Fibroblast of skin of back (primary cell): ENCODE results near the gene GPR52. TPM values are rescaled to one million over a fixed set of nuclear protein-coding genes. Genes with fewer than 3 reads are reported as not detected.
"Not testable (repeated sequence)": the region's sequence is repeated elsewhere in the genome, so short reads cannot be mapped to it uniquely, and the experiment has no call there.

Experiments
- DNase-seq: peaks from one replicate; pipeline ENCODE4 v3.0.0-alpha.2; 2013
- polyA plus RNA-seq, 2 experiments: library from polyadenylated mRNA; unstranded; fragments of 120-200 nt; gene quantifications; one replicate each; pipeline ENCODE4 v1.2.1, GENCODE V29; 2013; ENCODE audit not compliant: insufficient read length in 2 of 2

The GPR52 gene, protein sequence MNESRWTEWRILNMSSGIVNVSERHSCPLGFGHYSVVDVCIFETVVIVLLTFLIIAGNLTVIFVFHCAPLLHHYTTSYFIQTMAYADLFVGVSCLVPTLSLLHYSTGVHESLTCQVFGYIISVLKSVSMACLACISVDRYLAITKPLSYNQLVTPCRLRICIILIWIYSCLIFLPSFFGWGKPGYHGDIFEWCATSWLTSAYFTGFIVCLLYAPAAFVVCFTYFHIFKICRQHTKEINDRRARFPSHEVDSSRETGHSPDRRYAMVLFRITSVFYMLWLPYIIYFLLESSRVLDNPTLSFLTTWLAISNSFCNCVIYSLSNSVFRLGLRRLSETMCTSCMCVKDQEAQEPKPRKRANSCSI
- not detected for polyA plus RNA-seq (2013, experiment 1 of 2; ENCODE audit: insufficient read length)
- polyA plus RNA-seq (2013, experiment 2 of 2; ENCODE audit: insufficient read length): not detected

DNA sequence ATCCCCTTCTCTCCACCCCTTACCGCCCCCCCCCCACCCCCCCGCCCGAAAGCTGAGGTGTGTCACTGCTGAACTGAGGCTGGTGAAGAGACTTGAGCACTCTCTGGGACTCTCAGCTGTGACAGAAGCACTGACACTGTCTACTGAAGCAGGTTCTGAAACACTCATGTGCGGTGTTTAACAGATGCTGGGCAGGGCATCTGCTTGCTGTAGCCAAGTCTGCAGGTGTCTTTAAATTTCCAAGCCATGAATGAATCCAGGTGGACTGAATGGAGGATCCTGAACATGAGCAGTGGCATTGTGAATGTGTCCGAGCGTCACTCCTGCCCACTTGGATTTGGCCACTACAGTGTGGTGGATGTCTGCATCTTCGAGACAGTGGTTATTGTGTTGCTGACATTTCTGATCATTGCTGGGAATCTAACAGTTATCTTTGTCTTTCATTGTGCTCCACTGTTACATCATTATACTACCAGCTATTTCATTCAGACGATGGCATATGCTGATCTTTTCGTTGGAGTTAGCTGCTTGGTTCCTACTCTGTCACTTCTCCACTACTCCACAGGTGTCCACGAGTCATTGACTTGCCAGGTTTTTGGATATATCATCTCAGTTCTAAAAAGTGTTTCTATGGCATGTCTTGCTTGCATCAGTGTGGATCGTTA, at the start of gene GPR52:
TSS of gene GPR52 (plus strand) at position 99 of the 665 bp plus-strand sequence. CDS start at position 247, 148 bp downstream.
- DNase-seq: no peak

DNA sequence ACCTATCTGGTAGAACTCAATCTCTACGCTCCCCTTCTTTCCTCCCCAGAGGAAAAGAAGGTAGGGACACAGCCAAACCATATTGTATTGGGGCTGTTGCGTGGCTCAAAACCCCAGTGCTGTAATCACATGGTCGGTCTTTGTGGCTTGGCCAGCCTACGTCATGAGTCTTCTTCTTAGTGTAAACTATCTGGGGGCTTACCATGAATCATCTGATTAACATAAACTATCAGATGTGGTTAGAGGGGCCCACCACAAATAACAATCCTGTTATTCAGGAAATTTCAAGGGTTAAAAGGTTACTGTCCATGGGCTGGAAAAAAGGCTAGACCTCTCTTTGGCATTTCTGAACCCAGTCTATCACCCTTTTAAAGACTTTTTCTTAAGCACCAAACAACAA, 49.5 kb upstream of the GPR52 start:
- peak; percentile 7 for DNase-seq

DNA sequence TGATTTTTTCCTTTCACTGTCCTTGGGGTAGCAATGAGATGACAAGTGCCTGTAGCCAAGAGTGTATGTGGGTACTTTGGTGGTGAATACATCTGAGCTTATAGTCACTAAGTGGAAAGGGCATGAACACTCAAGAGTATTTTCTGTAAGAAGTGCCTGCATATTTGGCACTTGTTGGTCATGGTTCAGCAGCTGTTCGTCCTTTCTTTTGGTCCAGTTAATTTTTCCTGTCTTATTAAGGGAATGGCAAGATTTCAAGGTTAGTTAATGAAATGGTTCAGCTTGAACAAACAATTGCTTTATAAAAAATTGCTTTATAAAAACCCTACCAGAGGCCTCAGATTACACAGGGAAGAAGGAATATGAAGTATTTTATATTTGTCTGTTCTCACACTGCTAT, 48.6 kb upstream of the GPR52 start:
- no peak for DNase-seq

- no peak for DNase-seq
Measured at GRCh38 chr1:174401075-174401474, 46.7 kb upstream of the GPR52 start.

DNA sequence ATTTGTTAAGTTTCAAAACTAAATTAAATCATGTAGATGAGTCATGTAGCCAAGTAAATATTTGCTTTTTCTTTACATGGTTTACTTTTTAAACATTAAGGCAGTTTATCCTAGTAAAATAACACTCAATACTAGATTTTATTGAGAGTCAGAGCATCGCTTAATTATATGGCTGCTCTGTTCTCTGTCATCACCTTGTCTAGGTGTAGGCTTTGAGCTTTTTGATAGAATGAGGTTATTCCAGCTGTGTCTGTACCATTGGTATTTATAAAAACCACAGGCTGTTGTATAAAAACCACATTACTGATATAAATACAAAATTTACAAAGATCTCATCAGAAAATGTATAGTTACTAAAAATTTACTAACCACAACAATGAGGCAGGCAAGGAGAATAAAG, 42.5 kb upstream of the GPR52 start:
- no peak for DNase-seq

- no peak for DNase-seq
Measured at GRCh38 chr1:174406421-174406820, 41.3 kb upstream of the GPR52 start.

- DNase-seq: peak; percentile 28
Measured at GRCh38 chr1:174407665-174408064, 40.1 kb upstream of the GPR52 start.

GRCh38 chr1:174408146-174408545, 39.6 kb upstream of the GPR52 start:
- DNase-seq: no peak

DNA sequence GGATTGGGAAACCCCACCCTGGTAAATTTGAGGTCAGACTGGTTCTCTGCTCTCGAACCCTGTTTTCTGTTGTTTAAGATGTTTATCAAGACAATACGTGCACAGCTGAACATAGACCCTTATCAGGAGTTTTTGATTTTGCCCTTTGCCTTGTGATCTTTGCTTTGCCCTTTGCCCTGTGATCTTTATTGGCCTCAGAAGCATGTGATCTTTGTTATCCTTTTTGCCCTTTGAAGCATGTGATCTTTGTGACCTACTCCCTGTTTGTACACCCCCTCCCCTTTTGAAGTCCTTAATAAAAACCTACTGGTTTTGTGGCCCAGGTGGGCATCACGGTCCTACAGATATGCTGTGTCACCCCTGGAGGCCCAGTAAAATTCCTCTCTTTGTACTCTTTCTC, 38.0 kb upstream of the GPR52 start:
- DNase-seq: not testable (repeated sequence)

DNA sequence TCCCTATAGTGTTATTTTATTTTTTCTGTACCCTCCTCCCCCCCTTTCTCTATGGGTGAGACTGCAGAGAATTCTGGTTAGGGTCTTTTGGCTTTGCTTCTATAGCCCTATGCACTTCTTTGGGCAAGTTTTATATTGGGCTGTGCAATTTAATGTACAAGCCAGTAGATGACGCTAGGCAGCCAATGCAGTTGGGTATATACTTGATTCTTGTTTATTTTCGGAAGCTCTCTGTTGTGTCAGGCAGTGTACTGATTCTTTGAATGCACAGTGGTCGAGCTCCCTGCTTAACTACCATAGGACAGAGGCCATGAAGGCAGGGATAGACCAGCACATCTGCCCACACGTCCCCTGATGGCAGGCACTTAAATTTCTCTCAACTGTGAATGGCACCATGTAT, 34.1 kb upstream of the GPR52 start:
- DNase-seq: no peak

GRCh38 chr1:174414203-174414602, 33.6 kb upstream of the GPR52 start:
- DNase-seq: no peak

GRCh38 chr1:174415506-174415905, 32.3 kb upstream of the GPR52 start:
- no peak for DNase-seq

GRCh38 chr1:174417921-174418320, 29.8 kb upstream of the GPR52 start:
- no peak for DNase-seq

DNA sequence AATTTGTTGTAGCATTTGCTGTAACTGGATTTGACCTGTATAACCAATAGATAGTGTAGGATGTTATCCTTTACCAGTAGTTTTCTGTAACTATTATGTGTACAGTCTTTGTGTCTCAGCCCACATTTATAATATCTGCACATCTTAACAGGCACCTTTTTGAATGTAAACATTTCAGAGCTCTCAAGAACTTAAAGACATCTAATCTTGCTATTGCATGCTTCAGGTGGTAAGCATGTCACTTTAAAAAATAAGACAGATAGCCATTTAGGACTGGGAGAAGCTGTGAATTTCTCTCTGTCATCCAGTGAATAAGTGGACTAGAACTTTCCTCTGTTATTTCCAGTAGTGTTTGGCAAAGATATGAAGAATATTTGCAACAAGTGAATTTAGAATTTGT, 22.6 kb upstream of the GPR52 start:
- no peak for DNase-seq

DNA sequence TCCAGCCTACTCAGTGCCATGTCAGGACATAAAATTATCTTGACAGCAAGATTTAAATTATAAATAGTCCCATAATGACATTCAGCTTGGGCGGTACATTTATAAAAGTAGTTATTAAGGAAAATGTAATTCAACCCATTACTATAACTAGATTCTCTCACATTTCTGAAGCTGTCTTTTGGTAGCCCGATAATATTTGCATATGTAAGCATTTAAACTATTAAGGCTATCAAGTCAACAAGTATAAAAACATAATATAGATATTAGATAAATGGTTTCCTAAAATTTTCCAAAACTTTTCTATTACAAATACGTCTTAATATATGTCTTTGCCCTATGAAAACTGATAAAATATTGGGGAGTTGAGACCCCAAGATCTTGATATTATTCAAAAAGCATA, 21.6 kb upstream of the GPR52 start:
- DNase-seq: no peak

GRCh38 chr1:174428033-174428432, 19.7 kb upstream of the GPR52 start:
- DNase-seq: no peak

- DNase-seq: no peak
Measured at GRCh38 chr1:174428739-174429138, 19.0 kb upstream of the GPR52 start.

GRCh38 chr1:174433451-174433850, 14.3 kb upstream of the GPR52 start:
- peak; percentile 64 for DNase-seq

DNA sequence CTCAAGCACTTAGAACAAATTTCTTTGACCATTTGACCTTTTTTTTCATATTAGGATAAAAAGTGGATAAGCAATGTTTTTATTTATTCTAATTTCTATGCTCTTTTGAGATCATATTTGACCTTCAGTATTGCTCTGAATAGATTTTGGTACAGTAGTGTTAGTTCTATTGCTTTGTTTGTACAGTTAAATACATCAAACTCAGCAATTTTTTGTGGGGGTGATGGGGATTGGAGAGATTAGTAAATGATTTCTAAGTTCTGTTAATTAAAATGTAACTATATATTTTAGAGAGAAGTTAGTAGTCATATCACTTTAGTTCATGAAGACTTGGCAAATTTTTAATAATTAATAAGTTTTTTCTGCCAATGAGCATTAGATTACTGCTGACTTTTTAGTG, 2.4 kb upstream of the GPR52 start:
- no peak for DNase-seq

- DNase-seq: no peak
Measured at GRCh38 chr1:174445817-174446216, 1.9 kb upstream of the GPR52 start.

DNA sequence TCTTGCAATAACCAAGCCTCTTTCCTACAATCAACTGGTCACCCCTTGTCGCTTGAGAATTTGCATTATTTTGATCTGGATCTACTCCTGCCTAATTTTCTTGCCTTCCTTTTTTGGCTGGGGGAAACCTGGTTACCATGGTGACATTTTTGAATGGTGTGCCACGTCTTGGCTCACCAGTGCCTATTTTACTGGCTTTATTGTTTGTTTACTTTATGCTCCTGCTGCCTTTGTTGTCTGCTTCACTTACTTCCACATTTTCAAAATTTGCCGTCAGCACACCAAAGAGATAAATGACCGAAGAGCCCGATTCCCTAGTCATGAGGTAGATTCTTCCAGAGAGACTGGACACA, 743 bp downstream of the GPR52 start:
- DNase-seq: no peak

DNA sequence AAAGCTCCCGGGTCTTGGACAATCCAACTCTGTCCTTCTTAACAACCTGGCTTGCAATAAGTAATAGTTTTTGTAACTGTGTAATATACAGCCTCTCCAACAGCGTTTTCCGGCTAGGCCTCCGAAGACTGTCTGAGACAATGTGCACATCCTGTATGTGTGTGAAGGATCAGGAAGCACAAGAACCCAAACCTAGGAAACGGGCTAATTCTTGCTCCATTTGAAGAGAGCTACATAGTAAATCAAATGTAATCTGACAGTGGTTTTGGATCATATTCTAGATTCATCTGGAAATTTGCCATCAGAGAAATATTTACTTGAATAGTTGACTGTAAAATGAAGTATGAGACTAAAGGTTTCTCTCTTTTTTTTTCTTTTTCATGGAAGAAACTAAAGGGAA, 1.2 kb downstream of the GPR52 start:
- peak; percentile 4 for DNase-seq

DNA sequence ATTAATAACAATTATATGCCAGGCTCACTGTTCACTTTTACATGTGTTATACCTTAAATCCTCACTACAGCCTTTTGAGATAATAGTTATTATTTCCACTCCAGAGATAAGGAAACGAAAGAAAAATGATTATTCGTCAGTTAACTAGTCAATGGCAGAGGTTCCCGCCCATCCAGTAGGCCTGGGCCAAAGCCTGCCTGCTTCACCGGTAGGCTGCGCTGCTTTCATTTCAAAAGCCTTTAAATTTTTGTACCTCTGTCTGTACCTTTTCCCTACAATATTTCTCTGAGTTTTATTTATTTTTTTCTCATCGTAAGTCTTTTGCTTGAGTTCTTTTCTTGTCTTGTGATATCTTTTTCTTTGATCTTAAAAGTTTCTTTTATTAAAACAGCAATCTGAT, 3.6 kb downstream of the GPR52 start:
- DNase-seq: no peak

- DNase-seq: no peak
Measured at GRCh38 chr1:174465855-174466254, 18.1 kb downstream of the GPR52 start.
